ENCODE results near the gene ADAMTS8.

The ADAMTS8 gene

GRCh38 chr11:130436171-130436570 lies 7.8 kb upstream of the ADAMTS8 start:
- no peak for DNase-seq

GRCh38 chr11:130435671-130436070 lies 7.3 kb upstream of the ADAMTS8 start:
- no peak for DNase-seq

GRCh38 chr11:130434521-130435223 lies 6.3 kb upstream of the ADAMTS8 start:
- DNase-seq: peak; percentile 74

GRCh38 chr11:130433357-130433756 lies 4.9 kb upstream of the ADAMTS8 start:
- DNase-seq: no peak

GRCh38 chr11:130431801-130432200 lies 3.4 kb upstream of the ADAMTS8 start:
- DNase-seq: no peak

- DNase-seq: peak; percentile 74
These were observed 2.9 kb upstream of the ADAMTS8 start for GRCh38 chr11:130431331-130431773.

- DNase-seq: no peak
These were observed 1.6 kb upstream of the ADAMTS8 start for GRCh38 chr11:130429983-130430382.

GRCh38 chr11:130429120-130429681 lies 792 bp upstream of the ADAMTS8 start:
- DNase-seq: no peak

- no peak for DNase-seq
These were observed 661 bp downstream of the ADAMTS8 start for GRCh38 chr11:130427581-130428315.

- DNase-seq: no peak
These were observed 1.5 kb downstream of the ADAMTS8 start for GRCh38 chr11:130426837-130427341.

- DNase-seq: no peak
These were observed 2.1 kb downstream of the ADAMTS8 start for GRCh38 chr11:130426223-130426836.

GRCh38 chr11:130425156-130425555 lies 3.3 kb downstream of the ADAMTS8 start:
- DNase-seq: no peak

- DNase-seq: no peak
These were observed 3.7 kb downstream of the ADAMTS8 start for GRCh38 chr11:130424613-130425140.

- DNase-seq: no peak
These were observed 4.8 kb downstream of the ADAMTS8 start for GRCh38 chr11:130423541-130424142.

- DNase-seq: no peak
These were observed 6.0 kb downstream of the ADAMTS8 start for GRCh38 chr11:130422251-130422995.

- DNase-seq: no peak
These were observed 6.7 kb downstream of the ADAMTS8 start for GRCh38 chr11:130421697-130422096.

- DNase-seq: no peak
These were observed 7.2 kb downstream of the ADAMTS8 start for GRCh38 chr11:130421199-130421585.

- no peak for DNase-seq
These were observed 7.8 kb downstream of the ADAMTS8 start for GRCh38 chr11:130420478-130421198.

GRCh38 chr11:130418756-130419155 lies 9.7 kb downstream of the ADAMTS8 start:
- DNase-seq: no peak

GRCh38 chr11:130418210-130418609 lies 10.2 kb downstream of the ADAMTS8 start:
- DNase-seq: no peak

GRCh38 chr11:130416906-130417305 lies 11.5 kb downstream of the ADAMTS8 start:
- DNase-seq: no peak

All from CD4-positive, alpha-beta T cell treated with Interleukin-10 for 1 hour (primary cell).